NB4 (cell line): ENCODE results near the gene SKP1.

Source experiments
- DNase-seq: peaks from one replicate; pipeline ENCODE4 v3.0.0; 2010; ENCODE audit warnings: low read depth
- H3K4me3 ChIP-seq: one replicate; pipeline ENCODE4 v1.5.1; 2011; ENCODE audit warnings: mild to moderate bottlenecking, low read depth, low read length, moderate library complexity
- CTCF ChIP-seq: IDR thresholded peaks from one replicate; pipeline ENCODE4 v1.5.1; 2012; ENCODE audit warnings: low read depth, low read length
- MAX ChIP-seq: IDR thresholded peaks from 2 replicates; pipeline ENCODE4 v1.6.1; 2011; ENCODE audit warnings: low read depth, low read length
- MYC ChIP-seq: IDR thresholded peaks from 2 replicates; pipeline ENCODE4 v1.6.1; 2011; ENCODE audit warnings: low read depth, low read length
- POLR2A ChIP-seq: IDR thresholded peaks from 2 replicates; pipeline ENCODE4 v1.6.1; 2011; ENCODE audit warnings: mild to moderate bottlenecking; ENCODE audit not compliant: insufficient read length; ENCODE audit errors: extremely low read depth

The SKP1 gene

GRCh38 chr5:134116789-134117761 is 59.7 kb downstream of the SKP1 start:
- H3K4me3 ChIP-seq: no peak overlapping the region
- TF ChIP-seq MAX: no peak
- TF ChIP-seq CTCF: no peak
- no peak for TF ChIP-seq POLR2A
- TF ChIP-seq MYC: no peak
- no peak for DNase-seq

- no peak for DNase-seq
- no peak for TF ChIP-seq CTCF
- no peak for TF ChIP-seq POLR2A
- no peak for TF ChIP-seq MAX
- no peak for TF ChIP-seq MYC
- H3K4me3 ChIP-seq: no peak overlapping the region
Observed at GRCh38 chr5:134116286-134116685, 60.5 kb downstream of the SKP1 start.

- peak; percentile 28 for DNase-seq
- TF ChIP-seq MYC (no peak), MAX (no peak), CTCF (no peak), POLR2A (no peak)
- H3K4me3 ChIP-seq: no peak overlapping the region
Observed at GRCh38 chr5:134115806-134116175, 61.0 kb downstream of the SKP1 start.

- no peak overlapping the region for H3K4me3 ChIP-seq
- TF ChIP-seq MAX: no peak
- TF ChIP-seq CTCF: no peak
- TF ChIP-seq POLR2A: no peak
- no peak for TF ChIP-seq MYC
- peak; percentile 34 for DNase-seq
Observed at GRCh38 chr5:134114886-134115805, 61.6 kb downstream of the SKP1 start.

GRCh38 chr5:134113902-134114875 is 62.6 kb downstream of the SKP1 start, which contains the start of gene TCF7:
Gene TCF7 (plus strand): TSS chr5:134114681. CDS start chr5:134114907, 226 bp downstream.
- peak within 1 kb of the TSS; percentile 53 for H3K4me3 ChIP-seq
- DNase-seq: peak; percentile 73
- TF ChIP-seq POLR2A (no peak), MYC (no peak), CTCF (no peak), MAX (no peak)
